Loucy (cell line): Measurements from ENCODE around the gene ORC3.

Source experiments
- H2AFZ ChIP-seq: fragments of 200-600 bp; sonication (generic); 2 replicates; pipeline ENCODE4 v1.6.0; 2016; ENCODE audit warnings: antibody characterized with exemption, mild to moderate bottlenecking, low read length, moderate library complexity
- H3F3A ChIP-seq: fragments of 200-600 bp; 2 replicates; pipeline ENCODE4 v1.6.0; 2016; ENCODE audit warnings: antibody characterized with exemption, low read depth, mild to moderate bottlenecking
- H3K27me3 ChIP-seq: fragments of 200-600 bp; sonication (generic); 2 replicates; pipeline ENCODE4 v1.6.1; 2014; ENCODE audit warnings: low read length, mild to moderate bottlenecking; ENCODE audit not compliant: insufficient read depth, poor library complexity, severe bottlenecking
- H3K36me3 ChIP-seq: fragments of 200-600 bp; sonication (generic); 2 replicates; pipeline ENCODE4 v1.6.1; 2016; ENCODE audit warnings: low read length; ENCODE audit not compliant: insufficient read depth
- H3K4me1 ChIP-seq: fragments of 200-600 bp; sonication (generic); 2 replicates; pipeline ENCODE4 v1.5.1; 2014; ENCODE audit warnings: low read length, mild to moderate bottlenecking; ENCODE audit not compliant: insufficient read depth, poor library complexity, severe bottlenecking
- H3K4me2 ChIP-seq: fragments of 200-600 bp; sonication (generic); 2 replicates; pipeline ENCODE4 v1.6.0; 2014; ENCODE audit warnings: antibody characterized with exemption, low read length, low read depth, mild to moderate bottlenecking; ENCODE audit not compliant: poor library complexity, severe bottlenecking
- H3K4me3 ChIP-seq: fragments of 200-600 bp; sonication (generic); 2 replicates; pipeline ENCODE4 v1.5.1; 2014; ENCODE audit warnings: low read length, mild to moderate bottlenecking, mixed read lengths; ENCODE audit not compliant: poor library complexity, severe bottlenecking
- H3K79me2 ChIP-seq: fragments of 200-600 bp; sonication (generic); 2 replicates; pipeline ENCODE4 v1.6.1; 2014; ENCODE audit warnings: low read length; ENCODE audit not compliant: insufficient read depth
- H3K9ac ChIP-seq: fragments of 200-600 bp; sonication (generic); 2 replicates; pipeline ENCODE4 v1.6.0; 2014; ENCODE audit warnings: mild to moderate bottlenecking, low read depth, low read length, moderate library complexity; ENCODE audit not compliant: poor library complexity, severe bottlenecking
- H3K9me2 ChIP-seq: fragments of 200-600 bp; sonication (generic); replicated peaks from 2 replicates; pipeline ENCODE4 v1.6.1; 2016; ENCODE audit warnings: low read depth, low read length, mixed read lengths
- H3K9me3 ChIP-seq: fragments of 200-600 bp; sonication (generic); 2 replicates; pipeline ENCODE4 v1.6.1; 2014; ENCODE audit warnings: mild to moderate bottlenecking, antibody characterized with exemption, low read length, low read depth; ENCODE audit not compliant: insufficient read depth
- H4K20me1 ChIP-seq: fragments of 200-600 bp; sonication (generic); 2 replicates; pipeline ENCODE4 v1.6.0; 2014; ENCODE audit warnings: antibody characterized with exemption, low read length, mild to moderate bottlenecking; ENCODE audit not compliant: insufficient read depth, poor library complexity, severe bottlenecking
- CTCF ChIP-seq: fragments of 200-600 bp; sonication (generic); conservative IDR thresholded peaks from 2 replicates; pipeline ENCODE4 v1.5.1; 2014; ENCODE audit warnings: mild to moderate bottlenecking, antibody characterized with exemption, low read length
- EZH2phosphoT487 ChIP-seq: fragments of 200-600 bp; IDR thresholded peaks from 2 replicates; pipeline ENCODE4 v1.6.1; 2018; ENCODE audit warnings: antibody characterized with exemption, mild to moderate bottlenecking, moderate library complexity, borderline replicate concordance

Gene ORC3

DNA sequence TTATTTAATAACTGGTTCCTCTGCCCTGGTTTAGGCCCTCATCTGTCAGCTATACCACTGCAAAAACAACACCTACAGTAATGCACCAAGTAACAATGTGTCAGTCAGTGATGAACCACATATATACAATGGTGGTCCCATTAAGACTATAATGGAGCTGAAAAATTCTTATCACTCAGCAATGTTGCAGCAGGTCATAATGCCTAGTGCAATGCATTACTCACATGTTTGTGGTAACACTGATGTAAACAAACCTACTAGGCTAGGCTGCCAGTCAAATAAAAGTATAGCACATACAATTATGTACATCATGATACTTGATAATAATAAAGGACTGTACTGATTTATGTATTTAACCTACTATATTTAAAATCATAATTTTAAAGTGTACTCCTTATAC is 31.5 kb upstream of the ORC3 start:
- no peaks in the 10 kb centered on the region for H4K20me1 ChIP-seq
- H3K4me1 ChIP-seq, result no peaks in the 10 kb centered on the region
- H3K9me2 ChIP-seq, result no peaks in the 10 kb centered on the region
- H3K27me3 ChIP-seq, result no peaks in the 10 kb centered on the region
- TF ChIP-seq CTCF (no peak), EZH2phosphoT487 (no peak)
- no peaks in the 10 kb centered on the region for H3K9me3 ChIP-seq
- no peak overlapping the region for H3K4me2 ChIP-seq
- no peak overlapping the region for H3K4me3 ChIP-seq
- no peak overlapping the region for H3K9ac ChIP-seq
- H3K36me3 ChIP-seq, result peaks cover 65% of the 10 kb centered on the region; the same call in 1 of the 2 replicates
- H2AFZ ChIP-seq, result no peak overlapping the region
- no peaks in the 10 kb centered on the region for H3K79me2 ChIP-seq
- no peaks in the 10 kb centered on the region for H3F3A ChIP-seq

DNA sequence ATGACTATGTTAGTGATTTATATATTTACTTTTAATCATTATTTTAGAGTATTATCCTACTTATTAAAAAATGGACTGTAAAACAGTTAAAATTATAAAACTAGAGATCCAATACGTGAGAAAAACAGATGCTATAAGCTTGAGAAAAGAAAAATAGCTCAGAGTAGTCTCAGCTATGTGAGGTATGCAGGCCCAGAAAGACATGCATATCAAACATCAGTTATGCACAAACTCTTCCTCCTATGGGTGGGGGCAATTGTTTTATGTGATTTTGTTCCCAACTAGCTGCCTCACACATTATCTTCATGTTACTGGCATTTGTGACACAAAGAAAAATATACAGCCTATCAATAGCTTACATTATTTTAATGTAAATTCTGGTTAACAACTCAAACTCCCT is 28.9 kb upstream of the ORC3 start:
- Histone ChIP-seq H3K36me3 (peaks cover 58% of the 10 kb centered on the region; the same call in 1 of the 2 replicates), H3K4me1 (no peaks in the 10 kb centered on the region), H3K4me3 (no peak overlapping the region), H3K9ac (no peak overlapping the region), H2AFZ (no peak overlapping the region), H3K4me2 (no peak overlapping the region), H3K27me3 (no peaks in the 10 kb centered on the region), H3K9me2 (no peaks in the 10 kb centered on the region), H4K20me1 (no peaks in the 10 kb centered on the region), H3K79me2 (no peaks in the 10 kb centered on the region), H3F3A (no peaks in the 10 kb centered on the region), H3K9me3 (no peaks in the 10 kb centered on the region)
- no peak for TF ChIP-seq CTCF
- TF ChIP-seq EZH2phosphoT487, result no peak

DNA sequence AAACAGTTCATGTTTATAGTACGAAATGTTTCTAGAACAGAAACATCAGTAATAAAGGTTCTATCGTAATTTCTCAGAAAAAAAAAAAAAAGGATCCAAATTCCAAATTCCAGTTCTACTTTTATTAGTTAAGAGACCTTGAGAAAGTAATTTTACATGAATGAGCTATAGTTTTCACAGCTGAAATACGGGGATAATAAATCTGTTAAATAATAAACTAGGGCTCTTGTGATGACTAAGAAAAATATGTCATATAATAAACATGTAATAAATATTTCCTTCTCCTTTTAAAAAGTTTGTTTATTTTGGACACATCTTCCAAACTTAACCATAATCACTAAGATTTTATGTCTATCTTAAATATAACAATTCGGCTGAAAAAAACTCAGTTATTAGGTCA is 17.9 kb upstream of the ORC3 start:
- H2AFZ ChIP-seq, result no peak overlapping the region
- no peak overlapping the region for H3K4me2 ChIP-seq
- no peak for TF ChIP-seq CTCF
- no peak for TF ChIP-seq EZH2phosphoT487
- peaks cover 21% of the 10 kb centered on the region for H3K4me1 ChIP-seq
- H3K4me3 ChIP-seq, result no peak overlapping the region
- peaks cover 34% of the 10 kb centered on the region for H3K79me2 ChIP-seq
- peaks cover 19% of the 10 kb centered on the region for H4K20me1 ChIP-seq
- no peaks in the 10 kb centered on the region for H3F3A ChIP-seq
- H3K9me3 ChIP-seq, result no peaks in the 10 kb centered on the region
- peaks cover 12% of the 10 kb centered on the region for H3K36me3 ChIP-seq
- H3K27me3 ChIP-seq, result no peaks in the 10 kb centered on the region
- no peak overlapping the region for H3K9ac ChIP-seq
- no peaks in the 10 kb centered on the region for H3K9me2 ChIP-seq
